ENCODE data around the gene ETV4.
"Not testable (repeated sequence)": the region's sequence is repeated elsewhere in the genome, so short reads cannot be mapped to it uniquely, and the experiment has no call there.

Gene ETV4

GRCh38 chr17:43517161-43517560 lies 29.0 kb downstream of the ETV4 start:
- no peak for DNase-seq (ENCODE audit: low read depth in 2 of 2)

- no peak for DNase-seq (ENCODE audit: low read depth in 2 of 2)
Measured at GRCh38 chr17:43515656-43516055, 30.5 kb downstream of the ETV4 start.

- not testable (repeated sequence) for DNase-seq (ENCODE audit: low read depth in 2 of 2)
Measured at GRCh38 chr17:43511199-43511598, 34.9 kb downstream of the ETV4 start.

- DNase-seq (ENCODE audit: low read depth in 2 of 2): not testable (repeated sequence)
Measured at GRCh38 chr17:43509440-43509839, 36.7 kb downstream of the ETV4 start.

GRCh38 chr17:43490621-43491020 lies 55.5 kb downstream of the ETV4 start:
- DNase-seq (ENCODE audit: low read depth in 2 of 2): no peak

GRCh38 chr17:43483674-43484551 lies 62.2 kb downstream of the ETV4 start, which contains the start of gene DHX8:
TSS of gene DHX8 (plus strand) at chr17:43483975. CDS start at chr17:43484038, 63 bp downstream.
- DNase-seq (ENCODE audit: low read depth in 2 of 2): peak; percentile 97

GRCh38 chr17:43482103-43483012 lies 63.8 kb downstream of the ETV4 start:
- no peak for DNase-seq (ENCODE audit: low read depth in 2 of 2)

GRCh38 chr17:43479948-43480347 lies 66.2 kb downstream of the ETV4 start:
- no peak for DNase-seq (ENCODE audit: low read depth in 2 of 2)
